RWPE2 (cell line): ENCODE data around the gene CPM.

Experiments used
- ATAC-seq: fragments of 200-7000 bp; cut with Tn5 transposase; 3 replicates; pipeline ENCODE4 v1.9.1; 2021; ENCODE audit warnings: low read depth
- DNase-seq: peaks from one replicate; pipeline ENCODE4 v3.0.0-alpha.2; 2020; ENCODE audit warnings: low spot score
- H3K27ac ChIP-seq: fragments of 450-650 bp; 2 replicates; pipeline ENCODE4 v1.5.1; 2017; ENCODE audit warnings: mild to moderate bottlenecking; ENCODE audit not compliant: poor library complexity, severe bottlenecking
- H3K27me3 ChIP-seq: fragments of 250-450 bp; sonication (Bioruptor Pico); 2 replicates; pipeline ENCODE4 v1.5.1; 2021; ENCODE audit warnings: mild to moderate bottlenecking, moderate library complexity; ENCODE audit not compliant: insufficient read depth, poor library complexity, severe bottlenecking
- H3K36me3 ChIP-seq: fragments of 250-450 bp; sonication (Bioruptor Pico); 2 replicates; pipeline ENCODE4 v1.5.1; 2020; ENCODE audit warnings: low read depth, mild to moderate bottlenecking, moderate library complexity
- H3K4me1 ChIP-seq: fragments of 250-450 bp; sonication (Bioruptor Pico); 2 replicates; pipeline ENCODE4 v1.5.1; 2021; ENCODE audit warnings: mild to moderate bottlenecking, moderate library complexity; ENCODE audit not compliant: insufficient read depth, poor library complexity, severe bottlenecking
- H3K4me3 ChIP-seq: fragments of 250-450 bp; sonication (Bioruptor Pico); 2 replicates; pipeline ENCODE4 v1.5.1; 2021; ENCODE audit warnings: mild to moderate bottlenecking, moderate library complexity; ENCODE audit not compliant: severe bottlenecking
- H3K9me3 ChIP-seq: fragments of 250-450 bp; sonication (Bioruptor Pico); 2 replicates; pipeline ENCODE4 v1.5.1; 2021; ENCODE audit warnings: mild to moderate bottlenecking, moderate library complexity; ENCODE audit not compliant: severe bottlenecking
- CTCF ChIP-seq: fragments of 450-650 bp; IDR thresholded peaks from one replicate; pipeline ENCODE4 v1.5.1; 2017; ENCODE audit warnings: mild to moderate bottlenecking, moderate library complexity; ENCODE audit not compliant: poor library complexity, severe bottlenecking

Gene CPM

GRCh38 chr12:68957273-68957672 is 24.3 kb upstream of the CPM start:
- no peaks in the 10 kb centered on the region for H3K36me3 ChIP-seq
- no peak overlapping the region for H3K27ac ChIP-seq
- ATAC-seq (no peak), DNase-seq (no peak)
- no peak overlapping the region for H3K4me3 ChIP-seq
- no peaks in the 10 kb centered on the region for H3K9me3 ChIP-seq
- TF ChIP-seq CTCF = no peak
- H3K4me1 ChIP-seq = no peaks in the 10 kb centered on the region
- H3K27me3 ChIP-seq = no peaks in the 10 kb centered on the region

GRCh38 chr12:68956466-68956865 is 23.5 kb upstream of the CPM start:
- H3K4me3 ChIP-seq = no peak overlapping the region
- H3K27ac ChIP-seq = no peak overlapping the region
- TF ChIP-seq CTCF = no peak
- no peaks in the 10 kb centered on the region for H3K9me3 ChIP-seq
- H3K36me3 ChIP-seq = no peaks in the 10 kb centered on the region
- H3K4me1 ChIP-seq = no peaks in the 10 kb centered on the region
- no peaks in the 10 kb centered on the region for H3K27me3 ChIP-seq
- ATAC-seq (no peak), DNase-seq (no peak)

GRCh38 chr12:68954811-68955210 is 21.8 kb upstream of the CPM start:
- Histone ChIP-seq H3K36me3 (no peaks in the 10 kb centered on the region), H3K9me3 (no peaks in the 10 kb centered on the region), H3K4me3 (no peak overlapping the region), H3K4me1 (no peaks in the 10 kb centered on the region), H3K27ac (no peak overlapping the region), H3K27me3 (no peaks in the 10 kb centered on the region)
- DNase-seq = no peak
- ATAC-seq = no peak
- no peak for TF ChIP-seq CTCF

GRCh38 chr12:68953536-68953935 is 20.6 kb upstream of the CPM start:
- Histone ChIP-seq H3K9me3 (no peaks in the 10 kb centered on the region), H3K36me3 (no peaks in the 10 kb centered on the region), H3K4me1 (no peaks in the 10 kb centered on the region), H3K27me3 (no peaks in the 10 kb centered on the region), H3K4me3 (no peak overlapping the region), H3K27ac (no peak overlapping the region)
- TF ChIP-seq CTCF = no peak
- ATAC-seq (no peak), DNase-seq (no peak)

GRCh38 chr12:68951652-68952051 is 18.7 kb upstream of the CPM start:
- Histone ChIP-seq H3K4me3 (no peak overlapping the region), H3K27ac (no peak overlapping the region), H3K4me1 (no peaks in the 10 kb centered on the region), H3K9me3 (no peaks in the 10 kb centered on the region), H3K27me3 (no peaks in the 10 kb centered on the region), H3K36me3 (no peaks in the 10 kb centered on the region)
- DNase-seq (no peak), ATAC-seq (no peak)
- no peak for TF ChIP-seq CTCF
